Hepatic stellate cell (primary cell): Measurements from ENCODE around the gene HYI.
A peak's percentile ranks its signal among the peaks of the same experiment; 100 is the strongest.

Source experiments
- DNase-seq: peaks from one replicate; pipeline ENCODE4 v3.0.0; 2011; ENCODE audit warnings: low spot score

HYI gene

DNA sequence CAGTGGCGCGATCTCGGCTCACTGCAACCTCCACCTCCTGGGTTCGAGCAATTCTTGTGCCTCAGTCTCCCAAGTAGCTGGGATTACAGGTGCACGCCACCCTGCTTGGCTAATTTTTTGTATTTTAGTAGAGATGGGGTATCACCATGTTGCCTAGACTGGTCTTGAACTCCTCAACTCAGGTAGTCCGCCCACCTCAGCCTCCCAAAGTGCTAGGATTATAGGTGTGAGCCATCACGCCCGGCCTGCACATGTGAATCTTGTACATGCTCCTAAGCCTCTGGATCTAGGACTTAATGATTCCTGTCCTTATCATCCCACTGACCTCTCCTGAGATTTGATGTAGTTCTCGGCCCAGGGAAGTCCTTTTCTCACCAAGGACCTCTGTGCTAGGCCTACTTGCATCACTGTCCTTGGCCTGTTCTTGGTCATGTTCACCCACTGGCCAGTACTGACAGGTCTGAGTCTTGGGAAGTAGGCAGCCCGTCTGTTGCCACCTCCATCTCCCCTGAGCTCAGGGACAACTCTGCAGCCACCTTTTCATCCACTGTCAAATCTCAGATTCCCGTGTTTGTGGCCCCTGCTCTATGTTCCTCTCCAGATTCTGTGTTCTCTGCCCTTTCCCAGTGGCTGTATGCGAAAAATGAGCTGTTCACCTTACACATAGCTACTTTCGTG is 9.4 kb downstream of the HYI start:
- no peak for DNase-seq

DNA sequence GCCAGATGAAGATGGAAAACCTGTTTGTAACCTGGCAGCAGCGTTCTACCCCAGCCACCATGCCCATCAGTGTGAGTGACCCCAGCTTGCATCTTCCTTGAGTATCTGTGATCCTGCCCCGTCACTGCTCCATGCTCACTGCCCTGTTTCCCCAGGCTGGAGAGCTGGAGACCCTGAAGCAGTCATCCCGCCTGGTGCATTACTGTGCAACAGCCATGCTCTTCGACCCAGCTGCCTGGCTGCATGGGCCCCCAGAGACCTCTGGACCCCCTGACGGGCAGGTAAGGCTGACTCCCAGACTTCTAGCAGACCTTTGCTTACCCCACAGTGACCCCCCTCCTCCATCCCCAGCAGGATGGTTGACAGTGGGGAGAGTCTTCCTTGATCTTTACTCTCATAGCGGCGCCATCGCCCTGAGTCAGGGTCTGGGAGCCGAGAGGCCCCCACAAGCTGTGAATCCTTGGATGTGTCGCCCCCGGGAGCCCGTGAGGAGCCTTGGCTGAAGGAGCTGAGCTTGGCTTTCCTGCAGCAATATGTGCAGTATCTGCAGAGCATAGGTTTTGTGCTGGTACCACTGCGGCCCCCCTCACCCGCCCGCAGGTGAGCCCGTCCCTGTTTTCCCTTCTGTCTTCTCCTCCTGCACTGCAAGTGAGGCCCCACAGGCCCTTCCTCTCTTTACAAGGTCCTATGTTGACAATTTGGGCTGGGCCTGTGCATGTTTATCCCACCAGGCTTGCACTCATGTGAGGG is 10.4 kb downstream of the HYI start:
- DNase-seq = no peak

DNA sequence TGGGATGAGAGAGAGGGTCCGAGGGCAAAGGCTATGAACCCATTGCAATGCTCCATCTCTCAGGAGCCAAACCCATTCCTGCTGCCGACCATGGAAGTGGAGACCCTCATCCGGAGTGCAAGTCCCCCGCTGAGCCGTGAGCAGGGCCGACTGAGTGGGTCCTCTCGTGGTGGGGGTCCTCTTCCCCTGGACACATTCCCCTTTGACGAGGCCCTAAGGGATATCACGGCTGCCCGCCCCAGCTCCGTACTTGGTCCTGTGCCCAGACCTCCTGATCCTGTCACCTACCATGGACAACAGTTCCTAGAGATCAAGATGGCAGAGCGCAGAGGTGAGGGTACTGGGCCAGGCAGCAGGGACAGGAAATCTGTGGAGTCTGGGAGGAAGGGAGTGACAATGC is 11.0 kb downstream of the HYI start:
- DNase-seq = no peak

DNA sequence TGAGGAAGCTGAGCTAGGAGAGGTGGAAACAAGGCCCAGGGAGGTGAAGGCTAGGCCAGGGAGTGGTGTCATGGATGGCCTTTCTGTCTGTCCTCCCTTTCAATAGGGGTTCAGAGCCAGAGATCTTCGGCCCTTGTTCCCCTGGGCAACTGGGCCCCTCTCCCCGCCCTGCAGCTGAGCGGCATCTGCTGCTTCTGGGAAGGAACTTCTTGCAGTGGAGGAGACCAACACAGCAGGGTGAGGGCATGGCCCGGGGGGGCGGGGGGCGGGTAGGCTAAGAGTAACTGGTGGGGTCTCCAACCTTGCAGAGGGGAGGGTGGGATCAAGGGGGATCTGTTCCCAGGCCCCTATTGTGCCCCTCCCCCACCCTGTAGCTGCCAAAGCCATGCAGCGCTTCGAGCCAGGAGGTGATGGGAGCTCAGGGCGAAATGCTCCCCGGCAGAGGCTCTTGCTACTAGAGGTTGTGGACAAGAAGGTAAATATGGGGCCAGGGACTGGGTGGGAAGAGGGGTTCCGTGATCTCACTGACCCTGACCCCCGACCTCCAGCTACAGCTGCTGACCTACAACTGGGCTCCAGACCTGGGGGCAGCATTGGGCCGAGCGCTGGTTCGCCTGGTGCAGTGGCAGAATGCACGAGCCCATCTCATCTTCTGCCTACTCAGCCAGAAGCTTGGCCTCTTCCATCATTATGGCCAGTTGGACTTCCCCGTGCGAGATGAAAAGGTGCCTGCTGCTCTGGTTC is 11.7 kb downstream of the HYI start:
- DNase-seq = no peak

DNA sequence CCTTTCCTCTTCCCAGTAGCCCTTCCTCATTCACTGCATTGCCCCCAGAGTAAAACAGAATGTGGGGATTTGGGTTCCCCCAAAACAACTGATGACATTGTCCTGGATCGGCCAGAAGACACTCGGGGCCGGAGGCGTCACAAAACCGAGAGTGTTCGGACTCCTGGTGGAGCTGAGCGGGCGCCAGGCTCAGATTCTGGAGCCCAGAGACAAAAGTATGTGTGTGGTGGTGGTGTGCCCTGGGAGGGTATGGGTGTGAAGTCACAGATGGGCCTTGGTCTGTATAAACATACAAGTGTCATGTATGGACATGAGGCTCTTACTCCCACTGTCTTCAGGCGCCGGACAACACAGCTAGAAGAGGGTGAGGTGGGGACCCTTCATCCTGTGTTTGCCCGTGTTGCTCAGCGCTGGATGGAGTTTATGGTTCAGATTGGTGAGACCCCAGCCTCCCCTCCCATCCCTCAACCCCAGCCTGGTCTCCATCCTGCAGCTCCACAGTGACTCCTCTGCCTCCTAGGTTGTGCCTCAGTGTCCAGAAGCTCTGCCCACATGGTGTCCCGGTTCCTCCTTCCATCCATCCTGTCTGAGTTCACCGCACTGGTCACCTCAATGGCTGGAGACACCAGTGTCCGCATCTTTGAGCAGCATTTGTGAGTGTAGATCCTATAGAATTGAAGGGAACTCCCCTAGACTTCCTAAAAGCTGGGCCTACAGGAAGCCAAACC is 12.4 kb downstream of the HYI start:
- no peak for DNase-seq

DNA sequence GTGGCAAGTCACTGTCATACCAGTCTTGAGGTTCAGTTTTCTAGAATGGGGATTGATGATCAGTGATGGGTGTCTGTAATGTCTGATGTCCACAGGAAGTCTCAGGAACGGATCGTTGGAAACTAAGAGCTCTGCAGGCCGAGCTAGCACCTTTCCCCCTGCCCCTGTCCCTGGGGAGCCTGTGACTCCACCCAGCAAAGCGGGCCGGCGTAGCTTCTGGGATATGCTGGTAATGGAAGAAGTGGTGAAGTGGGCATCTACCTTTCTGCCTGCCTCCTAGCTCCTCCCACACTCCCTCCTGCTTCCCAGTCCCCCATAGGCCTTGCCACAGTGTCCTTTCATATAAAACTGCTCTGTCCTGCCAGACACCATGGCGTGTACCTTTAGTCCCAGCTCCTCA is 13.4 kb downstream of the HYI start:
- no peak for DNase-seq

DNA sequence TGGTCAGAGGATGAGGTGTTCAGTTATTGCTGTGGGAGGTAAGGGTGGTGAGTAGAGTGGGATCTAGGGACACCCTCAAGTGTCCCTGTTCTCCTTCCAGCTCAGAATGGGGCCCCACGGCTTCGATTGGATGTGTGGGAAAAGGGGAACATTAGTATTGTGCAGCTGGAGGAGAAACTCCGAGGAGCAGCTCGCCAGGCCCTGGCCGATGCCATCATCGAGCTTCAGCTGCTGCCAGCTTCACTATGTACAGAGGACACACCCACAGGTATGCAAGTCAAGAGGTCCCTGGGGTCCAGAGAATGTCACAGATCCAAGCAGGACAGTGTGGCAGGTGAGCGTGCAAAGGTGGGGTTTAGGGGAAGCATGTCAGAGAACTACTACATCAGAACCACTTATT is 13.9 kb downstream of the HYI start:
- DNase-seq = no peak

DNA sequence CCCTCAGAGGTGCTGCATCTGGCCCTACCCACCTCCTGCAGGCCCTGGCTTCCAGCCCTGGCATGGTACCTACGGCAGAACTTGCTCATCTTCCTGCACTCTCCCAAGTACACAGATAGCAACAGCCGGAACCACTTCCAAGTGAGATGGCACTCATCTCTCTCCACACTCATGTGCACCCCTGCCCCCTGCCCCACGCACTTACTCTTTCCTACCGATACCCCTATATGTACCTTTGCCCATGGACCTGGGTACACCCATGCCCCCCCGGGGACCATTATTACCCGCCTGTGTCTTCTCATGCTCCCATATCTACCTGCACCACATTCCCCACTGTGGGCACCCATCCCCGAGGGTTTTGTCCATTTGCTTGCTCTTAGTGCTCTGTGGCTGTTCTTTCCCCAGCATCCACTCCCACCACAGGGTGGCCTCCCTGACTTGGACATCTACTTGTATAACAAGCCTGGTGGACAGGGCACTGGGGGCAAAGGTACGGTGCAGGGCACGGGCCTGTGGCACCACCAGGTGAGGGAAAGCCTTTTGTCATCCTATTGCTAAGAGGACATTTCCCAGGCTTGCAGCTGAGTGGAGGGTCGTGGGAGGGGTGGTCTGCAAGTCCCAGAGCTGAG is 14.7 kb downstream of the HYI start:
- DNase-seq = no peak

DNA sequence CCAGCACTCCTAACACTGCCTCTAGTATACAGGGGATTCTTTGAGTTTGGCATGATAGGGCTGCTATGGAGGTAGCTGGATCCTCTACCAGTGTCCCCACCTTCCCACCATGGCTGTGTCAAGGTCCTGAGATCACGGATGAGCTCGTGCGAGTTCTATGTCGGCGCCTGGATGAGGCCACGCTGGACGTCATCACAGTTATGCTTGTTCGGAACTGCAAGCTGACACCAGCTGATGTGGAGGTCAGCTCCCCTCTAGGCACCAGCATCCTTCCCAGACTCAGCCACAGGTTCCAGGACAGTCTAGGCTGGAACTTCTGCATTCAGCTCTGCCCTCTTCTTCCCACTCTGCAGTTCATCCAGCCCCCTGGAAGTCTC is 15.2 kb downstream of the HYI start:
- no peak for DNase-seq

DNA sequence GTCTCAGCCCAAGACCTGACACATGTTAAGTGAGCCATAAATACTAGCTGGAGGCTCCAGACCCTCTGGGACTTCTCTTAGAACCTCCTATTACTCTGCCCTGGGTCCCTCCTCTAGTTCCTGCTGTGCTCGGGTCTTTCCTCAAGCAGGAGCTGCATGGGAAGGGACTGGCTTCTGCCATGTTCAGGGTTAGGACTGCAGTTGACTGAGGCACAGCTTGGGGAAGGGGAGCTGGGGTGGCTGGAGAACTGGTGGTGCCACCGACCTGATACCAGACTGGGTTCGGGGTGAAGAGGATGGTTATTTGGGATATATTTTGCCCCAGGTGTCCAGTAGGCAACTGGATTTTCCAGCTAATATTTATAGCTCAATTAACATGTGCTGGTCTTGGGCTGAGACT is 15.7 kb downstream of the HYI start:
- no peak for DNase-seq

DNA sequence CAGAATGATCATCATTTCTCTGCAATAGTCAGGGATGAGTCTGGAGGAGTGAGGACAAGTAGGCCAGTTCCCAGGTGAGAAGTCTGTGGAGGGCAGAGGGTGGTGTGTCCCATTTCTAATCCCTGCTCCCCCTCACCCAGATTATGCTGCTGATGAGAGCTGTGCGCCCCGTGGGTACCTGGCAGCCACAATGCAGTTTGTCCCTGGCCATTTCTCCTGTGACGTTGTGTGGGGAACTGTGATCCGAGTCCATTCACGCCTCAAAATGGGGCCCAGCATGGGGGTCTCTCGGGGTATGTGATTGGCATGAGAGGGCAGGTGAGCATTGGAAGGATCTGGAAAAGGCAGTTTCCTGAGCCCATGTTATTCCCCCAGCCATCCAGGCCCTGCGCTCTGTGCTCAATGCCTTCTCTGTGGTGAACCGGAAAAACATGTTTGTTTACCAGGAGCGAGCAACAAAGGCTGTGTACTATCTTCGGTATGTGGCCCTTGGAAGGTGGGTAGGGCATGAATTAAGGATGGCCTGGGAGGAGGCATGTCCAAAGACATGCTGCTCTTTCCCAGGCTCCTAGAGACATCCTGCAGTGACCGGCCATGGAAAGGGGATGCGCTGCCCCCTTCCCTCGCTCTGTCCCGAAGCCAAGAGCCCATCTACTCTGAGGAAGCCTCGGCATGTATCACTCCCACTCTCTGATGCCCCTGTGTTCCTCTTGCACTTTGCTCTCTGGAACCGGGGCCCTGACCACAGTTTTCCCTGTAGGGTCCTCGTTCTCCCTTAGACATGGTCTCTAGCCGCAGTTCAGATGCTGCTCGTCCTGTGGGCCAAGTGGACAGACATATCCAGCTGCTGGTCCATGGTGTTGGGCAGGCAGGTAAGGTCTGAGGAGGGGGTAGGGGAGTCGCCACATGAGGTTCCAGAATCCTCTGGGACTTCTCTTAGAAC is 16.4 kb downstream of the HYI start:
- DNase-seq = no peak

DNA sequence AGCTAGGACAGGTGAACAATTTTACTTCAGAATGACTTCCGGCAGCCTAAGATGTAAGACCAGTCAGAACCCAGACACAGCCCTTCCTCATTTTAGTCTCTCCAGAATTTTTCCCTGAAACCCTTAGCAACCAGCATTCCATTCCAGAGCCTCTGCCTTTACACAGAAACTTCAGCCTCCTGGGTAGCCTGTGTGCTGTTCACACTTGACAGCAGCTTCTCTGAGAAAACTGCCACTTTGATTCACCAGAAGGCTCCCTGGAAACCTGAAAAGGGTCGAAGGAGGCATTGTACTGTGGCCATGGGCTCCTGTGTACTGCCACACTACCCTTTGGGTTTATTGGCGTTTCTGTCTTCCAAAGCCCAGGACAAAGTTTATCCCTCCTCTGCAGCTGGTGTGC is 17.4 kb downstream of the HYI start:
- peak; percentile 38 for DNase-seq

DNA sequence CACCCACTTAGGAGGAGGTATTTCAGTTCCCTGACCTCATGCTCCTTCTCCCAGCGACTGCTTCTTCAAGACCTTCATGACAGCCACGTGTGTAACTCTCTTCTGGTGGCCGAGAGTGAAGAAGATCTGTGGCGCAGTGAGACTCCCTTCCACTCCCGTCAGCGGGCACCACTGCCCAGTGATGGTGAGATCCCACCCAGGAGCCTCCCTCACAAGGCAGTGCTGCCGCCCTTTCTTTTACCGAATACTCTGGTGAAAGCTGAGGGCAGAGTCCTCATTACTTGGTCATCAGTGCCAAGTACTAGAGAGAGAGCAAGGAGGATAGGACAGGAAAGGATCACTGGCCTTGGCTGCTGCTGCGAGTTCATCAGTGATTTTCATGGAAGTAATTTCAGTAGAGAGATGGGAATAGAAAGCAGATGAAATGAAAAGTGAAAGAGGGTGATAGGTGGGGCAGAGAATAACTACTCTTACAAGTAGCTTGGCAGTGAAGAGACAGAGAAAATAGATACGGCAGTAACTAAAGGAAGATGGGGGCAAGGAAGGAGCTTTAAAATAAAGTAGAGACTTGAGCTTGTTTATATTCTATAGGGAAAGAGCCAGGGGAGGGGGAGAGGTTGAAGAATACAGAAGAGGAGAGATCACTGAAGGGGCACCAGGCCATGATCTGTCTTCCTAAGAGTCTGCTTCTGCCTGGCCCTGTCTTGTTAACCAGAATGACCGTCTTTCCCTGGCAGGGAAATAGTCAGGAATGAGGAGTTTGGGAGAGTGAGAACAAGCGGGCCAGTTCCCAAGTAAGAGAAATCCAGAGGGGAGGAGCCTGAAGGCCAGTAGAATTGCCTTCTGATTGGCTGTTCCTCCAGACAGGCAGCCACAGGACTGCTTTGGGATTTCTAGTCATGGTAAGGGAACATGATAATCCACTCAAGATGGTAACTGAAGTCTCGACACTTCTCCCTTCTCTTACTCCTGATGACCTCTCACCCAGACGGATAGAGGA is 18.3 kb downstream of the HYI start:
- peak; percentile 89 for DNase-seq

DNA sequence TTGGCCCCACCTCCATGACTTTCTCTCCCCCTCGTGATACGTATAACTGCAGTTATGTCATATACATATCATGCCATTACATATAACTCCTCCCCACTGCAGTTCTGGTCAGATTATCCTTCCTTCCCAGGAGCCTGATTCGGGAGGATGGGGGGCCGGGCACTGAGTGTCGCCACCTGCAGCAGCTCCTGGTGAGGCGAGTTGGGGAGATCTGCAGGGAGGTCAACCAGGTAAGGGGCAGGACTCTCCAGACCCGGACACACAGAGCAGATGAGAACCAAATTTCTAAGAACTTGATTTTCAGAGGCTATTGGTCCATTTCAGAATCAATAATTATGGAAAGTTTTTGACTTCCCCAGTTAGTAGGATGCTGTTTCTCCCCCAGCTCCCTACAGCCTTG is 19.5 kb downstream of the HYI start:
- no peak for DNase-seq

DNA sequence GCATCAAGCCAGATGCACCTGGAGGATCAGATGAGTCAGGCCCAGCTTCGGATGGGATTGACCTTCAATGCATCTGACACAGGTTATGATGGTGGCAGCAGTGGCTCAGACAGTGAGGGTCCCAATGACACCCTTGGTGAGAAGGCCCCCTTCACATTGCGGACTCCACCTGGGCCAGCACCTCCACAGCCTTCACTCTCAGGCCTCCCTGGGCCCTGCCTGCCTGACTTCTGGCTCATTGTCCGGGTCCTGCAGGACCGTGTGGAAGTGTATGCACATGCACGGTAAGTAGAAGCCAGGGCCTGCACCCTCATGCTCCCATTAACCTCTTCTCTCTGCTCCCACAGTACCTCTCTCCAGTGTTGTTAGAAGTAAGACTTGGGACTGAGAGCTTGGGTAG is 20.8 kb downstream of the HYI start:
- DNase-seq = no peak

DNA sequence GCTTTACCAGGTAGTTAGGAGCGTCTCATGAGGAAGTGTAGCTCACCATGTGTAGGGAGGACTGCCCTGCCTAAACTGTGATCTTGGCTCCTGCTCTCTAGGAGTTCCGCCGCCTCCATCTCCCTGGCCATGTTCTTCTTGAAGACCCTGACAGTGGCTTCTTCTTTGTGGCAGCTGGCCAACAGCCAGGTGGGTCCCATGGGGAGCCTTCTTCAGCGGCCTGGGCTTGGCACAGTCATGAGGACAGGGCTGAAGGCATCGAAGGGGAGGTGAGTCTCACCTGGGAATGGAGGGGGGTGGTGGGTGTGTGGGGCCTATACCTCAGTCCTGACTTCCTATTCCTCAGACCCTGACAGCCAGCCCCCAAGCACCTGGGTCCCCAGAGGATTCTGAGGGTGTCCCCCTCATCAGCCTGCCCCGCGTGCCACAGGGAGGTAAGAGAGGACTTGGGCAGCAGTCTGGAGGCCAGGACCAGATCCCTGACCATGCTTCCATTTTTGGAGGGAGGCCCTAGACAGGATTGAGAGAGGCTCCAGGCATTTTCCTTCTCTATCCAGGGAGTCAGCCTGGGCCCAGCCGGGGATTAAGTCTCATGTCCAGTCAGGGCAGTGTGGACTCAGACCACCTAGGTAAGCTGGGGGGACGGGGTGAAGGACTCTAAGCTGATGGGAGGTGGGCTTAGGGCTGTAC is 21.4 kb downstream of the HYI start:
- no peak for DNase-seq

DNA sequence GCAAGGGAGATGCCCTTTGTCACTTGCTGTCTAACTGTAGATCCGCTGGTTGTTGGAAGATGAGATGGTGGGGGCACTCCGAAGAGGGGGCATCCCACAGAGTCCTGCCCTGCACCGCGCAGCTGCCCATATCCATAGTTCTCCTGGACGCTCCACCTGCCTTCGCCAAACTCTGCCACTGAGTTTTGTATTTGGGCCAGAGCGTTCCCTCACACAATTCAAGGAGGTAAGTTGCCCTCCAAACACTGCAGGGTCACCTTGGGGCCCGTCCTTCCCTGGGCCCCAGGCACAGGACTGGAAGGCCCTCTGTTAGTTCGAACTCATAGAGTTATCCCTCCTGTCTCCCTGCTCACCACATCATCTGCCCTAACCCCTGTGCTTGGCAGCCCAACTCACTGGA is 22.1 kb downstream of the HYI start:
- no peak for DNase-seq

DNA sequence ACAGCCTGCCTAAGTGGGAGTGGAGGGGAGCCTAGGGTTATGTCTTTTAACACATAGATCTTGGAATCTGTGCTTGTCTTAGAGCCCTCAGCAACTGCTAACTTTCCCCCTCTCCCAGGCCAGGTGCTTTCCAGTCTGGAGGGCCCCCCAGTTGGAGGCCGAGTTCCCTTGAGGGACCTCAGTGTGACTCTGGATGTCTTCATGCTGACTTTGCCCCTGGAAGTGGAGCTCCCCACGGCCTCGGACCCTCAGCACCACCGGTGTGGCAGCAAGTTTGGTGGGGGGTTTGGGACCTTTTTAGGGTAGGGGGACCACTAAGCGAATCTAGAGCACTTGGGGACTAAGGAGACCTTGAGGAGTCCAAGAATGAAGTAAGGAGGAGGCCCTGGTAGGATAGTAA is 22.9 kb downstream of the HYI start:
- DNase-seq = no peak

DNA sequence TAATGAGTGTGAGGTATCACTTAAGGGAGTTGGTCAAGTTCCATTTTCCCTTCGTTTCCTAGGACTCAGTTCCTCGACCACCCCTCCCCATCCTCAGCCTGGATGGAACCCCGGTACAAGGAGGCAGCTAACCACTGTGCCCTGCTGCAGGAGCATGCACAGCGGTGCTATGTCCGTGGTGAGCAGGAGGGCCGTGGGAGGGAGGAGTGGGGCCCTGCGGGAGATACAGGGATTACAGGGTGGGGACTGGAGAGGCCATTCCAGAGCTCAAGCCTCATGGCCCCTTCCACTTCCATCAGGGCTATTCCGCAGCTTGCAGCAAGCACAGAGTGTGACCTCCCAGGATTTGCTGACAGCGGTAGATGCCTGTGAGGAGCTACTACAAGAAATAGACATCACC is 25.8 kb downstream of the HYI start:
- no peak for DNase-seq
